Chondrocyte (in vitro differentiated cells): Measurements from ENCODE around the gene PNPLA2. TPM values are rescaled to one million over a fixed set of nuclear protein-coding genes. Genes with fewer than 3 reads are reported as not detected.

Source experiments
- DNase-seq: peaks from one replicate; pipeline ENCODE4 v3.0.0; 2021; ENCODE audit warnings: mixed read lengths, low spot score
- H3K27ac Mint-ChIP-seq: one replicate; pipeline ENCODE4 v1.8.0; 2021; ENCODE audit warnings: mild to moderate bottlenecking, moderate library complexity, mixed read lengths; ENCODE audit not compliant: unreplicated experiment
- H3K27me3 Mint-ChIP-seq: 2 replicates; pipeline ENCODE4 v1.8.0; 2021; ENCODE audit warnings: low read depth, mixed read lengths
- H3K36me3 Mint-ChIP-seq: 2 replicates; pipeline ENCODE4 v1.8.0; 2021; ENCODE audit warnings: low read depth, mixed read lengths
- H3K4me1 Mint-ChIP-seq: 2 replicates; pipeline ENCODE4 v1.8.0; 2021; ENCODE audit warnings: low read depth, mild to moderate bottlenecking, mixed read lengths
- H3K4me3 Mint-ChIP-seq: one replicate; pipeline ENCODE4 v1.8.0; 2021; ENCODE audit warnings: mild to moderate bottlenecking, moderate library complexity, mixed read lengths; ENCODE audit not compliant: unreplicated experiment
- H3K9me3 Mint-ChIP-seq: 2 replicates; pipeline ENCODE4 v1.8.0; 2021; ENCODE audit warnings: low read depth, mixed read lengths
- CTCF ChIP-seq: fragments of 200-600 bp; sonication (generic); IDR thresholded peaks from 2 replicates; pipeline ENCODE4 v1.5.0; 2021; ENCODE audit warnings: antibody characterized with exemption, mild to moderate bottlenecking, moderate library complexity
- long read RNA-seq: library from polyadenylated mRNA; stranded (forward); transcript quantifications from one replicate; pipeline ENCODE4 v2.0.0, GENCODE V29; 2021
- total RNA-seq: library from RNA; stranded (reverse); gene quantifications from 3 replicates; pipeline ENCODE4 v1.2.1, GENCODE V29; 2021

Gene PNPLA2
- total RNA-seq = 56.0 to 59.1 TPM (median 56.0 TPM) in 3 replicates
- long read RNA-seq, partial matches to known transcripts = 90 of 96 reads
- long read RNA-seq, other reads (novel, unspliced or antisense) = 6 of 96 reads

- Mint-ChIP-seq H3K9me3 (no peaks in the 10 kb centered on the region), H3K27me3 (no peaks in the 10 kb centered on the region), H3K4me1 (peaks cover 22% of the 10 kb centered on the region), H3K36me3 (peaks cover 4% of the 10 kb centered on the region), H3K27ac (peak within 1 kb of the TSS; percentile 74), H3K4me3 (peak within 1 kb of the TSS; percentile 80)
- no peak for TF ChIP-seq CTCF
- DNase-seq = no peak
Measured at GRCh38 chr11:818396-819128, at the start of gene PNPLA2. Gene PNPLA2, plus strand, starts transcription at chr11:818914. Its CDS starts 805 bp downstream, at chr11:819719.

- Mint-ChIP-seq H3K27ac (no peak overlapping the region), H3K9me3 (no peaks in the 10 kb centered on the region), H3K4me1 (peaks cover 2% of the 10 kb centered on the region), H3K36me3 (peaks cover 2% of the 10 kb centered on the region), H3K27me3 (no peaks in the 10 kb centered on the region), H3K4me3 (no peak overlapping the region)
- no peak for TF ChIP-seq CTCF
- no peak for DNase-seq
Measured at GRCh38 chr11:769887-770641, 48.6 kb upstream of the PNPLA2 start.

GRCh38 chr11:770642-771616 lies 47.8 kb upstream of the PNPLA2 start:
- Mint-ChIP-seq H3K27me3 (no peaks in the 10 kb centered on the region), H3K36me3 (peaks cover 2% of the 10 kb centered on the region), H3K4me3 (no peak overlapping the region), H3K4me1 (peaks cover 11% of the 10 kb centered on the region), H3K27ac (no peak overlapping the region), H3K9me3 (no peaks in the 10 kb centered on the region)
- TF ChIP-seq CTCF = no peak
- DNase-seq = peak; percentile 87

GRCh38 chr11:771617-772204 lies 47.0 kb upstream of the PNPLA2 start:
- TF ChIP-seq CTCF = no peak
- peaks cover 18% of the 10 kb centered on the region for H3K4me1 Mint-ChIP-seq

More at GRCh38 chr11:771617-772204, 47.0 kb upstream of the PNPLA2 start:
- Mint-ChIP-seq H3K27me3 (no peaks in the 10 kb centered on the region), H3K36me3 (peaks cover 1% of the 10 kb centered on the region), H3K4me3 (no peak overlapping the region), H3K27ac (no peak overlapping the region), H3K9me3 (no peaks in the 10 kb centered on the region)
- peak; percentile 85 for DNase-seq
